K562 (cell line): Measurements from ENCODE around the gene NCKIPSD. TPM values are rescaled to one million over a fixed set of nuclear protein-coding genes. Genes with fewer than 3 reads are reported as not detected.

Experiments used
- AFF1 ChIP-seq, 2 experiments: fragments of 450-650 bp; IDR thresholded peaks; 2 replicates each; pipeline ENCODE4 v1.6.1; 2018; ENCODE audit warnings: mild to moderate bottlenecking in 2 of 2, low read depth in 1 of 2; ENCODE audit not compliant: partially characterized antibody in 2 of 2
- ARID3A ChIP-seq: IDR thresholded peaks from 2 replicates; pipeline ENCODE4 v1.6.1; 2012; ENCODE audit warnings: low read depth, low read length, improper control_type of control experiment, borderline replicate concordance
- ATF7 ChIP-seq: fragments of 450-650 bp; IDR thresholded peaks from 2 replicates; pipeline ENCODE4 v1.7.1; 2014; ENCODE audit warnings: mild to moderate bottlenecking, moderate library complexity
- C11orf30 ChIP-seq: fragments of 450-650 bp; IDR thresholded peaks from 2 replicates; pipeline ENCODE4 v1.6.1; 2016; ENCODE audit warnings: low read depth, mild to moderate bottlenecking
- EP300 ChIP-seq: IDR thresholded peaks from 2 replicates; pipeline ENCODE4 v1.6.1; 2012; ENCODE audit warnings: low read length, improper control_type of control experiment
- FOXJ3 ChIP-seq: sonication (generic); formaldehyde crosslinking; IDR thresholded peaks from 2 replicates; pipeline ENCODE4 v1.4.0; 2020; ENCODE audit warnings: mild to moderate bottlenecking, missing genetic modification reagents
- GABPA ChIP-seq: fragments of 200-800 bp; sonication (Bioruptor generic); conservative IDR thresholded peaks from 2 replicates; pipeline ENCODE4 v1.6.1; 2016; ENCODE audit warnings: low read depth, missing genetic modification characterization, missing compliant biosample characterization
- ILK ChIP-seq: fragments of 450-650 bp; IDR thresholded peaks from 2 replicates; pipeline ENCODE4 v1.6.1; 2016; ENCODE audit warnings: missing genetic modification characterization, low read depth, mild to moderate bottlenecking, missing compliant biosample characterization, moderate library complexity, borderline replicate concordance
- JUNB ChIP-seq: fragments of 450-650 bp; formaldehyde crosslinking; conservative IDR thresholded peaks from 2 replicates; pipeline ENCODE4 v1.4.0; 2020; ENCODE audit warnings: mild to moderate bottlenecking
- NCOA2 ChIP-seq, 2 experiments: fragments of 450-650 bp; IDR thresholded peaks; 2 replicates each; pipeline ENCODE4 v1.6.1; 2018; ENCODE audit warnings: mild to moderate bottlenecking in 2 of 2, moderate library complexity in 1 of 2; ENCODE audit not compliant: partially characterized antibody in 2 of 2
- PHF8 ChIP-seq: fragments of 200-600 bp; sonication (generic); IDR thresholded peaks from 2 replicates; pipeline ENCODE4 v1.6.1; 2012; ENCODE audit warnings: mixed run types, mild to moderate bottlenecking, inconsistent platforms, low read length, moderate library complexity, borderline replicate concordance
- PRPF4 ChIP-seq: fragments of 200-400 bp; formaldehyde crosslinking; IDR thresholded peaks from one replicate; pipeline ENCODE4 v1.6.1; 2017; ENCODE audit warnings: low read length, low read depth, mild to moderate bottlenecking; ENCODE audit not compliant: insufficient read depth, poor library complexity, severe bottlenecking
- SNIP1 ChIP-seq: fragments of 450-650 bp; IDR thresholded peaks from 2 replicates; pipeline ENCODE4 v1.7.1; 2017; ENCODE audit warnings: low read depth, mild to moderate bottlenecking
- SP1 ChIP-seq: sonication (generic); formaldehyde crosslinking; IDR thresholded peaks from 2 replicates; pipeline ENCODE4 v1.8.1; 2022; ENCODE audit warnings: mild to moderate bottlenecking, missing genetic modification reagents
- STAT5A ChIP-seq: IDR thresholded peaks from 2 replicates; pipeline ENCODE4 v1.6.1; 2012; ENCODE audit warnings: low read length, inconsistent platforms, borderline replicate concordance
- U2AF1 ChIP-seq: fragments of 200-400 bp; formaldehyde crosslinking; optimal IDR thresholded peaks from 2 replicates; pipeline ENCODE3; 2017; ENCODE audit warnings: mild to moderate bottlenecking, low read depth, low read length, moderate library complexity
- ZBTB7A ChIP-seq: IDR thresholded peaks from 2 replicates; pipeline ENCODE4 v1.6.1; 2011; ENCODE audit warnings: low read depth, mild to moderate bottlenecking, low read length, moderate library complexity, borderline replicate concordance; ENCODE audit not compliant: control insufficient read depth
- ZNF165 ChIP-seq: fragments of 250-450 bp; sonication (Bioruptor Pico); IDR thresholded peaks from 2 replicates; pipeline ENCODE4 v1.4.0; 2020; ENCODE audit warnings: borderline replicate concordance
- ZNF398 ChIP-seq: fragments of 250-450 bp; sonication (Bioruptor Pico); IDR thresholded peaks from 2 replicates; pipeline ENCODE4 v1.8.0; 2021; ENCODE audit warnings: moderate library complexity, mild to moderate bottlenecking, inconsistent platforms
- ZNF444 ChIP-seq: fragments of 250-450 bp; sonication (Bioruptor Pico); IDR thresholded peaks from 2 replicates; pipeline ENCODE4 v1.4.0; 2020; ENCODE audit warnings: mild to moderate bottlenecking, moderate library complexity
- polyA plus RNA-seq, 8 experiments: library from polyadenylated mRNA; depleted of rRNA in 4 of 8; stranded (reverse) in 5 of 8; unstranded in 3 of 8; fragments of >200 nt; fragmentation: Nextera tagmentation in 2 of 8; fragmentation: Illumina TruSeq in 1 of 8; extraction: Ambion mirVana in 2 of 8; extraction: Trizol in 1 of 8; gene quantifications; 2 replicates each; pipeline versions ENCODE4 v1.2.1 to v1.2.3, GENCODE V29; 2011 to 2014; ENCODE audit warnings: inconsistent platforms in 1 of 8, missing spikeins in 1 of 8
- total RNA-seq, 7 experiments: library from RNA; depleted of rRNA in 6 of 7; stranded (reverse); fragments of >200 nt in 6 of 7; fragmentation: Illumina TruSeq in 2 of 7; extraction: Trizol in 2 of 7; gene quantifications; 2 replicates each; pipeline versions ENCODE4 v1.2.1 to v1.2.3, GENCODE V29; 2011 to 2021; ENCODE audit warnings: low replicate concordance in 1 of 7

The NCKIPSD gene
- total and polyA plus RNA-seq, 9 of the 15 experiments (the other 6 are each of a cell fraction or from before 2014, with no cell fraction given), result 0.49 to 24.4 (median 12.3) TPM

- TF ChIP-seq ARID3A, result no peak
- no peak for TF ChIP-seq SNIP1
- no peak for TF ChIP-seq FOXJ3 (CRISPR knock-in tag)
- no peak for TF ChIP-seq AFF1 (IDR thresholded peaks at IDR 0.05; ENCODE audit: low read depth in 1 of 2, partially characterized antibody in 2 of 2)
- TF ChIP-seq GABPA, result no peak
- no peak for TF ChIP-seq ILK (tag)
- TF ChIP-seq ZNF165, result no peak
- no peak for TF ChIP-seq PRPF4
- peak; percentile 60 for TF ChIP-seq U2AF1
- peak; percentile 78; the same call in 1 of the 2 replicates for TF ChIP-seq ZBTB7A
- TF ChIP-seq ZNF398, result no peak
- TF ChIP-seq JUNB, result no peak
- TF ChIP-seq NCOA2 (IDR thresholded peaks at IDR 0.05; ENCODE audit: partially characterized antibody in 2 of 2), result no peak
- no peak for TF ChIP-seq ZNF444 (CRISPR knock-in tag)
- TF ChIP-seq SP1, result no peak
- TF ChIP-seq STAT5A, result no peak
- no peak for TF ChIP-seq EP300
- peak; percentile 59 for TF ChIP-seq ATF7
- TF ChIP-seq PHF8, result peak; percentile 92; the same call in 1 of the 2 replicates
- peak; percentile 14; the same call in 1 of the 2 replicates for TF ChIP-seq C11orf30
Measured at GRCh38 chr3:48685603-48686511, at the start of gene NCKIPSD (continued).
